ENCODE data around the gene GBP5.

GRCh38 chr1:89254658-89255287 is 17.9 kb downstream of the GBP5 start:
- TF ChIP-seq POU6F1 (CRISPR knock-in tag; IDR thresholded peaks at IDR 0.05; ENCODE audit: borderline replicate concordance, low read depth) (no peak), ZFP30 (CRISPR knock-in tag; IDR thresholded peaks at IDR 0.05) (no peak), PATZ1 (CRISPR knock-in tag; IDR thresholded peaks at IDR 0.05; ENCODE audit: borderline replicate concordance) (no peak)
